Measurements from ENCODE around the gene NT5C3B.
"Not testable (repeated sequence)": the region's sequence is repeated elsewhere in the genome, so short reads cannot be mapped to it uniquely, and the experiment has no call there.

NT5C3B gene

GRCh38 chr17:41839448-41839847 is 3.4 kb upstream of the NT5C3B start:
- not testable (repeated sequence) for DNase-seq (ENCODE audit: low read depth)

GRCh38 chr17:41837761-41838538 is 1.9 kb upstream of the NT5C3B start, which contains the start of gene KLHL10:
TSS of gene KLHL10 (plus strand) at chr17:41837825. CDS start at chr17:41837933, 108 bp downstream.
- no peak for DNase-seq (ENCODE audit: low read depth)

GRCh38 chr17:41836550-41837196 is 641 bp upstream of the NT5C3B start:
- no peak for DNase-seq (ENCODE audit: low read depth)

- DNase-seq (ENCODE audit: low read depth) = no peak
Observed at GRCh38 chr17:41835214-41835799, 725 bp downstream of the NT5C3B start.

GRCh38 chr17:41829961-41830360 is 6.1 kb downstream of the NT5C3B start:
- not testable (repeated sequence) for DNase-seq (ENCODE audit: low read depth)

GRCh38 chr17:41825175-41825845 is 10.7 kb downstream of the NT5C3B start:
- DNase-seq (ENCODE audit: low read depth) = no peak

GRCh38 chr17:41824086-41824485 is 11.9 kb downstream of the NT5C3B start:
- DNase-seq (ENCODE audit: low read depth) = no peak

GRCh38 chr17:41823580-41823979 is 12.5 kb downstream of the NT5C3B start:
- DNase-seq (ENCODE audit: low read depth) = no peak

- DNase-seq (ENCODE audit: low read depth) = no peak
Observed at GRCh38 chr17:41823141-41823524, 12.9 kb downstream of the NT5C3B start.

- no peak for DNase-seq (ENCODE audit: low read depth)
Observed at GRCh38 chr17:41822216-41823140, 13.6 kb downstream of the NT5C3B start.

GRCh38 chr17:41821776-41822175 is 14.3 kb downstream of the NT5C3B start:
- DNase-seq (ENCODE audit: low read depth) = no peak

GRCh38 chr17:41818024-41818423 is 18.0 kb downstream of the NT5C3B start:
- no peak for DNase-seq (ENCODE audit: low read depth)

- no peak for DNase-seq (ENCODE audit: low read depth)
Observed at GRCh38 chr17:41816637-41817320, 19.3 kb downstream of the NT5C3B start.

- DNase-seq (ENCODE audit: low read depth) = no peak
Observed at GRCh38 chr17:41814195-41814594, 21.8 kb downstream of the NT5C3B start.

- no peak for DNase-seq (ENCODE audit: low read depth)
Observed at GRCh38 chr17:41813699-41814124, 22.3 kb downstream of the NT5C3B start.

GRCh38 chr17:41813152-41813680 is 22.8 kb downstream of the NT5C3B start:
- no peak for DNase-seq (ENCODE audit: low read depth)

- peak; percentile 78 for DNase-seq (ENCODE audit: low read depth)
Observed at GRCh38 chr17:41812381-41813151, 23.5 kb downstream of the NT5C3B start, which contains the start of gene FKBP10. TSS of gene FKBP10 (plus strand) at chr17:41813004. CDS start at chr17:41813035, 31 bp downstream.

- no peak for DNase-seq (ENCODE audit: low read depth)
Observed at GRCh38 chr17:41811549-41812380, 24.3 kb downstream of the NT5C3B start, which contains the start of gene P3H4. TSS of gene P3H4 (minus strand) at chr17:41811949. CDS start at chr17:41811915, 34 bp downstream.
